HEK293 (cell line): ENCODE data around the gene BBS7.

Experiments used
- CTCF ChIA-PET: fragments of 350-600 bp; formaldehyde crosslinking; extraction: SDS; loops from one replicate; lab custom pipeline; 2021; ENCODE audit warnings: antibody characterized with exemption; lab: Yijun Ruan, JAX
- POLR2A ChIA-PET: fragments of 300-600 bp; formaldehyde crosslinking; extraction: SDS; loops from one replicate; lab custom pipeline; 2020; ENCODE audit warnings: antibody characterized with exemption, inconsistent platforms; lab: Yijun Ruan, JAX
- H3K27ac ChIP-seq: fragments of 200-500 bp; sonication (Bioruptor generic); 2 replicates; pipeline ENCODE4 v1.5.1; 2014; ENCODE audit warnings: low read depth, low read length, control low read depth, inconsistent platforms; ENCODE audit errors: extremely low read depth
- H3K36me3 ChIP-seq, 2 experiments: fragments of 200-500 bp in 1 of 2; sonication (Bioruptor generic) in 1 of 2; 1 replicate in 1 of 2; 2 replicates in 1 of 2; pipeline ENCODE4 v1.5.1; 2014 to 2017; ENCODE audit warnings: inconsistent platforms in 2 of 2, low read length in 2 of 2; ENCODE audit not compliant: control insufficient read depth in 2 of 2, insufficient read depth in 1 of 2
- H3K4me1 ChIP-seq: fragments of 200-500 bp; sonication (Bioruptor generic); 2 replicates; pipeline ENCODE4 v1.5.1; 2014; ENCODE audit warnings: mild to moderate bottlenecking, low read length, inconsistent platforms; ENCODE audit not compliant: control insufficient read depth, insufficient read depth
- H3K4me3 ChIP-seq: 2 replicates; pipeline ENCODE4 v1.5.1; 2011; ENCODE audit warnings: low read depth, mild to moderate bottlenecking, control low read depth, low read length, moderate library complexity
- H3K9me3 ChIP-seq: fragments of 200-500 bp; sonication (Bioruptor generic); 2 replicates; pipeline ENCODE4 v1.5.1; 2014; ENCODE audit warnings: low read depth, low read length, inconsistent platforms; ENCODE audit not compliant: control insufficient read depth, insufficient read depth
- KLF8 ChIP-seq: fragments of 450-650 bp; formaldehyde crosslinking; IDR thresholded peaks from 2 replicates; pipeline ENCODE4 v1.5.1; 2016; ENCODE audit warnings: missing biosample characterization, missing genetic modification characterization
- SALL2 ChIP-seq: fragments of 450-650 bp; formaldehyde crosslinking; IDR thresholded peaks from 2 replicates; pipeline ENCODE4 v1.5.0; 2017; ENCODE audit warnings: missing biosample characterization, mild to moderate bottlenecking, missing genetic modification characterization, borderline replicate concordance
- SCRT1 ChIP-seq: fragments of 450-650 bp; formaldehyde crosslinking; IDR thresholded peaks from 2 replicates; pipeline ENCODE4 v1.5.1; 2016; ENCODE audit warnings: missing biosample characterization, missing genetic modification characterization, borderline replicate concordance
- SETDB1 ChIP-seq: IDR thresholded peaks from one replicate; pipeline ENCODE4 v1.6.1; 2017; ENCODE audit warnings: mild to moderate bottlenecking, low read length, moderate library complexity, mixed read lengths; ENCODE audit not compliant: insufficient read length
- TCF7L2 ChIP-seq: IDR thresholded peaks from 2 replicates; pipeline ENCODE4 v1.6.1; 2011; ENCODE audit warnings: low read depth, mild to moderate bottlenecking, inconsistent platforms, low read length, moderate library complexity, borderline replicate concordance
- TRIM28 ChIP-seq: IDR thresholded peaks from 2 replicates; pipeline ENCODE4 v1.6.1; 2011; ENCODE audit warnings: low read length, control low read depth, borderline replicate concordance
- ZBTB49 ChIP-seq: fragments of 450-650 bp; formaldehyde crosslinking; IDR thresholded peaks from 2 replicates; pipeline ENCODE4 v1.5.1; 2016; ENCODE audit warnings: missing biosample characterization, missing genetic modification characterization, low read depth
- ZBTB7A ChIP-seq: fragments of 450-650 bp; formaldehyde crosslinking; IDR thresholded peaks from 2 replicates; pipeline ENCODE4 v1.5.1; 2016; ENCODE audit warnings: low read depth, missing biosample characterization, missing genetic modification characterization
- ZBTB8A ChIP-seq: fragments of 450-650 bp; formaldehyde crosslinking; IDR thresholded peaks from 2 replicates; pipeline ENCODE4 v1.5.1; 2016; ENCODE audit warnings: missing biosample characterization, missing genetic modification characterization
- ZNF10 ChIP-seq: fragments of 450-650 bp; formaldehyde crosslinking; IDR thresholded peaks from 2 replicates; pipeline ENCODE4 v1.5.1; 2017; ENCODE audit warnings: missing biosample characterization, missing genetic modification characterization
- ZNF157 ChIP-seq: fragments of 450-650 bp; formaldehyde crosslinking; IDR thresholded peaks from 2 replicates; pipeline ENCODE4 v1.5.1; 2016; ENCODE audit warnings: missing biosample characterization, missing genetic modification characterization
- ZNF211 ChIP-seq: fragments of 450-650 bp; formaldehyde crosslinking; IDR thresholded peaks from 2 replicates; pipeline ENCODE4 v1.5.1; 2016; ENCODE audit warnings: low read depth, missing biosample characterization, missing genetic modification characterization
- ZNF24 ChIP-seq: fragments of 450-650 bp; formaldehyde crosslinking; IDR thresholded peaks from 2 replicates; pipeline ENCODE4 v1.5.1; 2016; ENCODE audit warnings: missing biosample characterization, missing genetic modification characterization
- ZNF280C ChIP-seq: fragments of 450-650 bp; formaldehyde crosslinking; IDR thresholded peaks from 2 replicates; pipeline ENCODE4 v1.5.1; 2016; ENCODE audit warnings: missing biosample characterization, missing genetic modification characterization
- ZNF350 ChIP-seq: fragments of 450-650 bp; formaldehyde crosslinking; IDR thresholded peaks from 2 replicates; pipeline ENCODE4 v1.5.0; 2017; ENCODE audit warnings: missing biosample characterization, mild to moderate bottlenecking, missing genetic modification characterization
- ZNF391 ChIP-seq: fragments of 450-650 bp; formaldehyde crosslinking; IDR thresholded peaks from 2 replicates; pipeline ENCODE4 v1.5.1; 2016; ENCODE audit warnings: low read depth, missing biosample characterization, missing genetic modification characterization, borderline replicate concordance
- ZNF423 ChIP-seq: fragments of 450-650 bp; formaldehyde crosslinking; IDR thresholded peaks from 2 replicates; pipeline ENCODE4 v1.5.1; 2016; ENCODE audit warnings: missing biosample characterization, missing genetic modification characterization
- ZNF433 ChIP-seq: fragments of 450-650 bp; formaldehyde crosslinking; IDR thresholded peaks from 2 replicates; pipeline ENCODE4 v1.5.1; 2016; ENCODE audit warnings: missing biosample characterization, missing genetic modification characterization, low read depth
- ZNF501 ChIP-seq: fragments of 450-650 bp; formaldehyde crosslinking; IDR thresholded peaks from 2 replicates; pipeline ENCODE4 v1.5.1; 2016; ENCODE audit warnings: missing biosample characterization, missing genetic modification characterization
- ZNF660 ChIP-seq: fragments of 450-650 bp; IDR thresholded peaks from 2 replicates; pipeline ENCODE4 v1.5.1; 2018; ENCODE audit warnings: missing biosample characterization, mild to moderate bottlenecking, missing genetic modification characterization
- ZNF701 ChIP-seq: fragments of 450-650 bp; formaldehyde crosslinking; IDR thresholded peaks from 2 replicates; pipeline ENCODE4 v1.5.1; 2016; ENCODE audit warnings: missing biosample characterization, missing genetic modification characterization
- ZNF837 ChIP-seq: fragments of 450-650 bp; formaldehyde crosslinking; IDR thresholded peaks from 2 replicates; pipeline ENCODE4 v1.5.1; 2016; ENCODE audit warnings: missing biosample characterization, missing genetic modification characterization
- ZSCAN16 ChIP-seq: fragments of 450-650 bp; formaldehyde crosslinking; IDR thresholded peaks from 2 replicates; pipeline ENCODE4 v1.5.1; 2016; ENCODE audit warnings: missing biosample characterization, missing genetic modification characterization
- ZSCAN23 ChIP-seq: fragments of 450-650 bp; formaldehyde crosslinking; IDR thresholded peaks from 2 replicates; pipeline ENCODE4 v1.5.1; 2016; ENCODE audit warnings: missing biosample characterization, missing genetic modification characterization
- TF ChIP-seq, protein P1 (sequence below): fragments of 450-650 bp; formaldehyde crosslinking; IDR thresholded peaks from 2 replicates; pipeline ENCODE4 v1.5.1; 2016; ENCODE audit warnings: missing biosample characterization, missing genetic modification characterization
- TF ChIP-seq, protein P2 (sequence below): fragments of 450-650 bp; formaldehyde crosslinking; IDR thresholded peaks from 2 replicates; pipeline ENCODE4 v1.5.1; 2017; ENCODE audit warnings: missing biosample characterization, missing genetic modification characterization
- TF ChIP-seq, protein P3 (sequence below): fragments of 450-650 bp; formaldehyde crosslinking; IDR thresholded peaks from 2 replicates; pipeline ENCODE4 v1.5.1; 2016; ENCODE audit warnings: missing biosample characterization, missing genetic modification characterization

BBS7 gene

DNA sequence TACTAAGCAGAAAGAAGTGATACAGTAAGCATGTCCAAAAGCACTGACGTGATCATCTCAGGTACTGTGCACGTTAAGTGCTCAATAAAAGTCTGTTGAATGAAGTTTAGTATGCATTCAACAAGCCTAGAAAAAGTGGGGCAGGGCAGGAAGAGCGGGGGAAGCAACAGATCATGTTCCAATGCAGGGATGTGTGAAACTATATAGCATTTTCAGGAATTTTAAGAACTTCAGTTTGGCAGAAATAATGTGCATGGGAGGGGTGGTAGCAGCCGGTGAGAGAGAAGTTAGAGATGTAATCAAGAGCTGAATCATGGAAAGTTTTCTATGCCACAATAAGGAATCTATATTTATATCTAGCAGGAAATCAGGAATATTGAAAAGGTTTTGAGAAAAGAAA is 27.4 kb downstream of the BBS7 start:
- ChIA-PET POLR2A (no interaction called here), CTCF (no interaction called here)
- TF ChIP-seq ZNF391 (tag by site-specific recombination) (no peak), ZNF433 (tag by site-specific recombination) (no peak), ZNF701 (tag by site-specific recombination) (no peak), ZSCAN16 (tag by site-specific recombination) (no peak), ZNF10 (tag by site-specific recombination) (no peak), SETDB1 (no peak), TCF7L2 (no peak), ZNF660 (tag by site-specific recombination) (no peak), ZNF24 (tag by site-specific recombination) (no peak), ZNF501 (no peak), KLF8 (tag by site-specific recombination) (no peak), ZNF157 (tag by site-specific recombination) (no peak), ZNF837 (tag by site-specific recombination) (no peak), SCRT1 (tag by site-specific recombination) (no peak), SALL2 (tag by site-specific recombination) (no peak), ZNF423 (tag by site-specific recombination) (no peak)
- TF ChIP-seq, protein P1, sequence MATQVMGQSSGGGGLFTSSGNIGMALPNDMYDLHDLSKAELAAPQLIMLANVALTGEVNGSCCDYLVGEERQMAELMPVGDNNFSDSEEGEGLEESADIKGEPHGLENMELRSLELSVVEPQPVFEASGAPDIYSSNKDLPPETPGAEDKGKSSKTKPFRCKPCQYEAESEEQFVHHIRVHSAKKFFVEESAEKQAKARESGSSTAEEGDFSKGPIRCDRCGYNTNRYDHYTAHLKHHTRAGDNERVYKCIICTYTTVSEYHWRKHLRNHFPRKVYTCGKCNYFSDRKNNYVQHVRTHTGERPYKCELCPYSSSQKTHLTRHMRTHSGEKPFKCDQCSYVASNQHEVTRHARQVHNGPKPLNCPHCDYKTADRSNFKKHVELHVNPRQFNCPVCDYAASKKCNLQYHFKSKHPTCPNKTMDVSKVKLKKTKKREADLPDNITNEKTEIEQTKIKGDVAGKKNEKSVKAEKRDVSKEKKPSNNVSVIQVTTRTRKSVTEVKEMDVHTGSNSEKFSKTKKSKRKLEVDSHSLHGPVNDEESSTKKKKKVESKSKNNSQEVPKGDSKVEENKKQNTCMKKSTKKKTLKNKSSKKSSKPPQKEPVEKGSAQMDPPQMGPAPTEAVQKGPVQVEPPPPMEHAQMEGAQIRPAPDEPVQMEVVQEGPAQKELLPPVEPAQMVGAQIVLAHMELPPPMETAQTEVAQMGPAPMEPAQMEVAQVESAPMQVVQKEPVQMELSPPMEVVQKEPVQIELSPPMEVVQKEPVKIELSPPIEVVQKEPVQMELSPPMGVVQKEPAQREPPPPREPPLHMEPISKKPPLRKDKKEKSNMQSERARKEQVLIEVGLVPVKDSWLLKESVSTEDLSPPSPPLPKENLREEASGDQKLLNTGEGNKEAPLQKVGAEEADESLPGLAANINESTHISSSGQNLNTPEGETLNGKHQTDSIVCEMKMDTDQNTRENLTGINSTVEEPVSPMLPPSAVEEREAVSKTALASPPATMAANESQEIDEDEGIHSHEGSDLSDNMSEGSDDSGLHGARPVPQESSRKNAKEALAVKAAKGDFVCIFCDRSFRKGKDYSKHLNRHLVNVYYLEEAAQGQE (tag by site-specific recombination), result no peak
- TF ChIP-seq, protein P2, sequence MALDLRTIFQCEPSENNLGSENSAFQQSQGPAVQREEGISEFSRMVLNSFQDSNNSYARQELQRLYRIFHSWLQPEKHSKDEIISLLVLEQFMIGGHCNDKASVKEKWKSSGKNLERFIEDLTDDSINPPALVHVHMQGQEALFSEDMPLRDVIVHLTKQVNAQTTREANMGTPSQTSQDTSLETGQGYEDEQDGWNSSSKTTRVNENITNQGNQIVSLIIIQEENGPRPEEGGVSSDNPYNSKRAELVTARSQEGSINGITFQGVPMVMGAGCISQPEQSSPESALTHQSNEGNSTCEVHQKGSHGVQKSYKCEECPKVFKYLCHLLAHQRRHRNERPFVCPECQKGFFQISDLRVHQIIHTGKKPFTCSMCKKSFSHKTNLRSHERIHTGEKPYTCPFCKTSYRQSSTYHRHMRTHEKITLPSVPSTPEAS, result no peak
- Histone ChIP-seq H3K4me1 (no peaks in the 10 kb centered on the region), H3K9me3 (no peaks in the 10 kb centered on the region), H3K4me3 (no peak overlapping the region), H3K27ac (no peak overlapping the region), H3K36me3 (peaks cover 23 to 69% of the 10 kb centered on the region in 2 experiments)

DNA sequence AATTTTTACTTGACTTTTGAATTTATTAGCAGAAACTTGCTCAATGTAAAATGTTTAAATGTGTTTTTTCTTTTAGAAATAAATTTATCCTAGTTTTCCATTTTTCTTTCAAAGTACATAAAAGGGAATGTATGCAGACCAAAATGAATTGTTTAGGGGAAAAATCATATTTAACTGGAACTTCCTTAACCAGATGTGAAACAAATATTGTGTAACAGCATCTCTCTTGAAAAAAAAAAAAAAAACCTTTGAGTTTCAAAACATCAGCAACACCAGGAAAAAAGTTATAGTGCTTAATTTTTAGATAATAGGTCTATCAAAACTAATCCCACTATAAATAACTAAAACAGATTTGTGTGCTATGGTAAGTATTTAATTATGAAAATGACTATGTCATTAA is 32.1 kb downstream of the BBS7 start:
- no peak overlapping the region for H3K4me3 ChIP-seq
- peaks cover 24 to 61% of the 10 kb centered on the region in 2 experiments for H3K36me3 ChIP-seq
- no peaks in the 10 kb centered on the region for H3K9me3 ChIP-seq
- no peak overlapping the region for H3K27ac ChIP-seq
- ChIA-PET POLR2A (no interaction called here), CTCF (no interaction called here)
- TF ChIP-seq ZNF350 (tag by site-specific recombination) (no peak), ZNF660 (tag by site-specific recombination) (no peak), ZSCAN23 (tag by site-specific recombination) (no peak), ZBTB49 (tag by site-specific recombination) (no peak), ZNF211 (tag by site-specific recombination) (no peak), TRIM28 (no peak), ZBTB8A (tag by site-specific recombination) (no peak), ZNF280C (no peak), ZBTB7A (tag by site-specific recombination) (no peak), ZNF157 (tag by site-specific recombination) (no peak)
- TF ChIP-seq, protein P3, sequence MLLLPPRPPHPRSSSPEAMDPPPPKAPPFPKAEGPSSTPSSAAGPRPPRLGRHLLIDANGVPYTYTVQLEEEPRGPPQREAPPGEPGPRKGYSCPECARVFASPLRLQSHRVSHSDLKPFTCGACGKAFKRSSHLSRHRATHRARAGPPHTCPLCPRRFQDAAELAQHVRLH (tag by site-specific recombination), result no peak
- H3K4me1 ChIP-seq, result no peaks in the 10 kb centered on the region
